HepG2 (cell line): Measurements from ENCODE around the gene TRIM27. TPM values are rescaled to one million over a fixed set of nuclear protein-coding genes. Genes with fewer than 3 reads are reported as not detected.
A peak's percentile ranks its signal among the peaks of the same experiment; 100 is the strongest.

ENCODE experiments used
- KIAA2018 ChIP-seq: sonication (generic); formaldehyde crosslinking; IDR thresholded peaks from 2 replicates; pipeline ENCODE4 v1.5.0; 2020; ENCODE audit warnings: mild to moderate bottlenecking, missing genetic modification reagents, borderline replicate concordance
- PCBP2 ChIP-seq: fragments of 200-400 bp; formaldehyde crosslinking; optimal IDR thresholded peaks from 2 replicates; pipeline ENCODE3; 2018; ENCODE audit warnings: low read length, low read depth; ENCODE audit not compliant: poor library complexity, severe bottlenecking
- ZBTB25 ChIP-seq: IDR thresholded peaks from 2 replicates; pipeline ENCODE4 v1.6.1; 2018; ENCODE audit warnings: missing genetic modification reagents
- ZMAT5 ChIP-seq: sonication (generic); formaldehyde crosslinking; IDR thresholded peaks from 2 replicates; pipeline ENCODE4 v1.5.0; 2020; ENCODE audit warnings: mild to moderate bottlenecking, low read depth, missing genetic modification reagents, borderline replicate concordance
- ZNF512 ChIP-seq: sonication (generic); formaldehyde crosslinking; IDR thresholded peaks from 2 replicates; pipeline ENCODE4 v1.4.0; 2020; ENCODE audit warnings: mild to moderate bottlenecking, missing genetic modification reagents
- ZNF557 ChIP-seq: sonication (generic); formaldehyde crosslinking; IDR thresholded peaks from 2 replicates; pipeline ENCODE4 v1.4.0; 2020; ENCODE audit warnings: missing genetic modification reagents
- ZNF567 ChIP-seq: sonication (generic); formaldehyde crosslinking; IDR thresholded peaks from 2 replicates; pipeline ENCODE4 v1.8.1; 2023; ENCODE audit warnings: mild to moderate bottlenecking, missing genetic modification reagents, borderline replicate concordance
- polyA plus RNA-seq, 8 experiments: library from polyadenylated mRNA; depleted of rRNA in 3 of 8; stranded (reverse) in 7 of 8; unstranded in 1 of 8; fragments of >200 nt; fragmentation: Illumina TruSeq in 4 of 8; extraction: Trizol in 4 of 8; gene quantifications; 2 replicates each; pipeline versions ENCODE4 v1.2.1 to v1.2.3, GENCODE V29; 2011 to 2016; ENCODE audit warnings: low read depth in 4 of 8, missing spikeins in 1 of 8, mixed read lengths in 1 of 8; ENCODE audit not compliant: insufficient read depth in 1 of 8
- total RNA-seq, 5 experiments: library from RNA; depleted of rRNA; stranded (reverse); fragments of >200 nt; fragmentation: Illumina TruSeq; extraction: Trizol; gene quantifications; 2 replicates each; pipeline ENCODE4 v1.2.3, GENCODE V29; 2016; ENCODE audit warnings: low read depth in 1 of 5

Gene TRIM27
- total and polyA plus RNA-seq, 2 of the 13 experiments (the other 11 are each of a cell fraction or from before 2014, with no cell fraction given) = 88.6 to 112 TPM

- TF ChIP-seq ZMAT5 (CRISPR knock-in tag) (no peak), KIAA2018 (CRISPR knock-in tag) (no peak), ZNF567 (CRISPR knock-in tag) (peak; percentile 93), ZBTB25 (CRISPR knock-in tag) (0 out of 2 replicates have a peak, but pooled peaks have one; percentile 31), PCBP2 (no peak), ZNF557 (no peak), ZNF512 (CRISPR knock-in tag) (peak; percentile 82; the same call in 1 of the 2 replicates)
Observed at GRCh38 chr6:28943557-28944411, 20.0 kb upstream of the TRIM27 start (continued).
